ENCODE measurements around the gene CLEC3B.

Gene CLEC3B

GRCh38 chr3:45060165-45060892 is 34.2 kb downstream of the CLEC3B start:
- no peak overlapping the region for H3K4me3 ChIP-seq (ENCODE audit: low read depth, low read length)
- TF ChIP-seq CTCF (IDR thresholded peaks at IDR 0.05; ENCODE audit: low read depth, low read length, missing control alignments), result no peak
- DNase-seq (ENCODE audit: low read depth), result no peak

- DNase-seq (ENCODE audit: low read depth), result no peak
- TF ChIP-seq CTCF (IDR thresholded peaks at IDR 0.05; ENCODE audit: low read depth, low read length, missing control alignments), result no peak
- no peak overlapping the region for H3K4me3 ChIP-seq (ENCODE audit: low read depth, low read length)
Observed at GRCh38 chr3:45062697-45063070, 36.6 kb downstream of the CLEC3B start.

- no peak for TF ChIP-seq CTCF (IDR thresholded peaks at IDR 0.05; ENCODE audit: low read depth, low read length, missing control alignments)
- no peak overlapping the region for H3K4me3 ChIP-seq (ENCODE audit: low read depth, low read length)
- no peak for DNase-seq (ENCODE audit: low read depth)
Observed at GRCh38 chr3:45064512-45065372, 38.6 kb downstream of the CLEC3B start.

- no peak for DNase-seq (ENCODE audit: low read depth)
- TF ChIP-seq CTCF (IDR thresholded peaks at IDR 0.05; ENCODE audit: low read depth, low read length, missing control alignments), result no peak
Observed at GRCh38 chr3:45065373-45065720, 39.2 kb downstream of the CLEC3B start.

GRCh38 chr3:45066109-45066801 is 40.2 kb downstream of the CLEC3B start:
- DNase-seq (ENCODE audit: low read depth), result no peak
- no peak overlapping the region for H3K4me3 ChIP-seq (ENCODE audit: low read depth, low read length)
- TF ChIP-seq CTCF (IDR thresholded peaks at IDR 0.05; ENCODE audit: low read depth, low read length, missing control alignments), result no peak

More at GRCh38 chr3:45065373-45065720, 39.2 kb downstream of the CLEC3B start:
- H3K4me3 ChIP-seq (ENCODE audit: low read depth, low read length), result no peak overlapping the region

GRCh38 chr3:45067486-45067885 is 41.4 kb downstream of the CLEC3B start:
- no peak overlapping the region for H3K4me3 ChIP-seq (ENCODE audit: low read depth, low read length)
- no peak for TF ChIP-seq CTCF (IDR thresholded peaks at IDR 0.05; ENCODE audit: low read depth, low read length, missing control alignments)
- DNase-seq (ENCODE audit: low read depth), result no peak
